Neural crest cell (in vitro differentiated cells): ENCODE results near the gene SLC1A7. TPM values are rescaled to one million over a fixed set of nuclear protein-coding genes. Genes with fewer than 3 reads are reported as not detected.

Experiments
- DNase-seq: peaks from one replicate; pipeline ENCODE4 v3.0.0; 2021; ENCODE audit warnings: low read depth, mixed read lengths, low spot score
- H3K27ac Mint-ChIP-seq: one replicate; pipeline ENCODE4 v1.8.0; 2021; ENCODE audit warnings: mild to moderate bottlenecking, mixed read lengths; ENCODE audit not compliant: unreplicated experiment
- H3K27me3 Mint-ChIP-seq: 2 replicates; pipeline ENCODE4 v1.8.0; 2021; ENCODE audit warnings: low read depth, mild to moderate bottlenecking, mixed read lengths
- H3K36me3 Mint-ChIP-seq: 2 replicates; pipeline ENCODE4 v1.8.0; 2021; ENCODE audit warnings: low read depth, mild to moderate bottlenecking, mixed read lengths
- H3K4me1 Mint-ChIP-seq: 2 replicates; pipeline ENCODE4 v1.8.0; 2021; ENCODE audit warnings: mixed read lengths
- H3K4me3 Mint-ChIP-seq: one replicate; pipeline ENCODE4 v1.8.0; 2021; ENCODE audit warnings: mild to moderate bottlenecking, mixed read lengths
- H3K9me3 Mint-ChIP-seq: 2 replicates; pipeline ENCODE4 v1.8.0; 2021; ENCODE audit warnings: mixed read lengths
- total RNA-seq: library from RNA; stranded (reverse); gene quantifications from 2 replicates; pipeline ENCODE4 v1.2.1, GENCODE V29; 2021
- TF ChIP-seq, protein P1 (sequence below): fragments of 200-600 bp; sonication (generic); conservative IDR thresholded peaks from 2 replicates; pipeline ENCODE4 v1.5.0; 2021; ENCODE audit warnings: antibody characterized with exemption, mild to moderate bottlenecking

SLC1A7 gene
- total RNA-seq, 1 donor from 2014 or later = not detected

DNA sequence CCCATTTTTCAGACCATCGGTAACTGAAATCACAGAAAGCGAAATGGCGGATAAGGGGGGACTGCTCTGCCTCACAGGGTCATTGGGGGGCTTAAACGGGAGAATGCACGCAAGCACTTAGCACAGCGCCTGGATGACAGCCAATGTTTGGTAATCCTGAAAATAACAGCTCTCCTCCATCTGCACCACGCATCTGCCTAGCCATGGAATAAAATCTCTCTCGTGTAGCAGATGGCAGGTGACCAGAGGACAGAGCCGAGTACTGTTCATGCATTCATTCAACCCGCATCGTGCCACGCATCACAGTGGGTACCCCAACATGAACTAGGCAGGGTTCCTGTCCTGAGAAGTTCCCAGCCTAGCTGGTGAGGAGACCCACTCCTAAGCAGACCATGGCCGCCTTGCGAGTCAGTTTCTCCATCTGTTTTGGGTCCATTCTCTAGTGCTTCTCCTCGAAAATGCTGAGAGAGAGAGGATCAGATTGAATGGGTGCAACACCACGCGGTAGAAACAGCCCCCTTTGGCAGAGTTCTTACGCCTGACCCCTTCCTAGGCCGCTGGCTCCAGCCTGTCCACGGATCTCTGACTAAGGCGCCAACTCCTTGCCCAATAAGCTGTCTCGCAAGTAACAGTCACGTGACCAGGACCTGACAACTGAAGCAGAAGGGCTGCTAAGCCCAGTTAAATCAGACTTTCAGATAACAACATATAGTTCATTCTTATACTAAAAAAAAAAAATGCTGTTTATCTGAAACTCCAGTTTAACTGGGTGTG lies 7.3 kb downstream of the SLC1A7 start:
- Mint-ChIP-seq H3K36me3 (peaks cover 3% of the 10 kb centered on the region), H3K4me3 (no peak overlapping the region), H3K4me1 (peaks cover under 1% of the 10 kb centered on the region), H3K27ac (no peak overlapping the region), H3K9me3 (peaks cover 6% of the 10 kb centered on the region), H3K27me3 (no peaks in the 10 kb centered on the region)
- TF ChIP-seq, protein P1, sequence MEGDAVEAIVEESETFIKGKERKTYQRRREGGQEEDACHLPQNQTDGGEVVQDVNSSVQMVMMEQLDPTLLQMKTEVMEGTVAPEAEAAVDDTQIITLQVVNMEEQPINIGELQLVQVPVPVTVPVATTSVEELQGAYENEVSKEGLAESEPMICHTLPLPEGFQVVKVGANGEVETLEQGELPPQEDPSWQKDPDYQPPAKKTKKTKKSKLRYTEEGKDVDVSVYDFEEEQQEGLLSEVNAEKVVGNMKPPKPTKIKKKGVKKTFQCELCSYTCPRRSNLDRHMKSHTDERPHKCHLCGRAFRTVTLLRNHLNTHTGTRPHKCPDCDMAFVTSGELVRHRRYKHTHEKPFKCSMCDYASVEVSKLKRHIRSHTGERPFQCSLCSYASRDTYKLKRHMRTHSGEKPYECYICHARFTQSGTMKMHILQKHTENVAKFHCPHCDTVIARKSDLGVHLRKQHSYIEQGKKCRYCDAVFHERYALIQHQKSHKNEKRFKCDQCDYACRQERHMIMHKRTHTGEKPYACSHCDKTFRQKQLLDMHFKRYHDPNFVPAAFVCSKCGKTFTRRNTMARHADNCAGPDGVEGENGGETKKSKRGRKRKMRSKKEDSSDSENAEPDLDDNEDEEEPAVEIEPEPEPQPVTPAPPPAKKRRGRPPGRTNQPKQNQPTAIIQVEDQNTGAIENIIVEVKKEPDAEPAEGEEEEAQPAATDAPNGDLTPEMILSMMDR = no peak
- no peak for DNase-seq

DNA sequence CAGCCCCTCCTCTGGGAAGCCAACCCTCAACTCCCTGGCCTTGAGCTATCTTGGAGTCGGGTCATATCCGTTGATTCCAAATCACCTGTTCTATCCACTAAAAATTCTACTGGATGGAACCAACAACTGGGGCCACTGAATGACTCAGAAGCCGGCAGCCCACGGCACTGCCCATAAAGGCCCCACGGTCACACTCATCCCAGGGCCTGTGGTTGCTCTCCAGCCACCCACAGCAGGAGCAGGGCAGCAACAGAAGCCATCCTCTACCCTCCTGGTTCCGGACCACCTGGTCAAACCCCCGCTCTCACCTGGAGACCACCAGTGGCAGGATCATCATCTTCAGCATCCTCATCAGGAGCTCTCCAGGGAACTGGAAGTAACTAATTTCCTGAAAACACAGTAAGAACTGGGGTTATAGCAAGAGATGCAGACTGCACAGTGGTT lies 8.4 kb downstream of the SLC1A7 start:
- Mint-ChIP-seq H3K4me1 (peaks cover 11% of the 10 kb centered on the region), H3K27me3 (no peaks in the 10 kb centered on the region), H3K27ac (no peak overlapping the region), H3K36me3 (peaks cover 3% of the 10 kb centered on the region), H3K9me3 (peaks cover 6% of the 10 kb centered on the region), H3K4me3 (no peak overlapping the region)
- TF ChIP-seq, protein P1 = no peak
- no peak for DNase-seq

DNA sequence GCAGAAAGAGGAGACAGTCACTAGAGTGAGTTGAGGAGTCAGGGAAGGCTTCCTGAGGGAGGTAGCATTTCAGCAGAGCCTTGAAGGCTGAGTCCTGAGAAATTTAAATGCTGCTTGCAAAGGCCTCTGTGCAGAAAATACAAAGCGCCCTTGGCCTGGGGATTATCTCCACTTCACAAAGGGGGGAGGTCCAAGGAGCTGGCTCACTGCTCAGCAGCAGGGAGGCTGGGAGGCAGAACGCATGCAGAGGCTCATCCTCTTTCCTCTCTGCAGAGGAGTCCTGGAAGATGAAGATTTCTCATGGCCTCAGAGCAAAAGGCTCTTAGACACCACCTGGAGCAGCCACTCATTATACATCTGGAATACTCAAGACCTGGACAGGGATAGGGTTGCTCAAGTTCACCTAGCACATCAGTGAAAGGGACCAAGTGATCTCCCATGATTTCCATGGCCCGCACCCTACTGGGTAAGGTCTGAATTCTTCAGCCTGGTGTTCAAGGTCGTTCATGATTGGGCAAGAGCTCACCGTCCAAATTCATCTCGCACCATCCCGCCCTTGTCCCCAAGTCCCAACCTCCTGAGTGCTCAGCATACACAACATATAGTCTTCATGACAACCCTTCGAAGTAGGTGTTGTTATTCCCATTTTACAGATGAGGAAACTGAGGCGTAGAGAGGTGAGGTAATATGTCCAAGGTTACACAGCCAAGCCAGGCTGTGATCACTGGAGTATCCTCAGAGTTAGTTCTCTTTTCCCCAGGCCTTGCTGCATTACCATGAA lies 9.0 kb downstream of the SLC1A7 start:
- DNase-seq = no peak
- peaks cover 6% of the 10 kb centered on the region for H3K9me3 Mint-ChIP-seq
- no peaks in the 10 kb centered on the region for H3K27me3 Mint-ChIP-seq
- no peak overlapping the region for H3K4me3 Mint-ChIP-seq
- H3K4me1 Mint-ChIP-seq = peaks cover 11% of the 10 kb centered on the region
- TF ChIP-seq, protein P1 = no peak
- H3K27ac Mint-ChIP-seq = peak overlapping the region; percentile 47
- H3K36me3 Mint-ChIP-seq = peaks cover 3% of the 10 kb centered on the region

DNA sequence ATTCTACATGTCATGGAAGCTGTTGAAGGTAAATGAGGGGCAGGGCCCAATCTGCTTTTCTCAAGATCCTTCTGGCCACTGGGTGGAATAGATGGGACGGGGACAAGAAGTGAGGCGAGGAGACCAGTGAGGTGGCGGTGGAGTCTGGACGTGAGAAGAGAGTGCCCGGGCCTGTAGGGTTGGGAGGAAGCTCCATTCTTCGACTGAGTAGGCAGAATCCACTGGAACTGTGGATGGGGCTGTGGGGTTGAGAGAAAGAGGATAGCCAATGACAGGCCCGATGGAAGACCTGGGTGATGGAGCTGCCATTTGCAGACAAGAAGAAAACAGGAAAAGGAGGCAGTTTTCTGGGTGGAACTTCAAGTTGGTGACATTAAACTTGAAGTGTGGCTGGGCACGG lies 10.3 kb downstream of the SLC1A7 start:
- H3K4me3 Mint-ChIP-seq = no peak overlapping the region
- no peaks in the 10 kb centered on the region for H3K9me3 Mint-ChIP-seq
- DNase-seq = no peak
- no peaks in the 10 kb centered on the region for H3K27me3 Mint-ChIP-seq
- H3K27ac Mint-ChIP-seq = no peak overlapping the region
- no peaks in the 10 kb centered on the region for H3K36me3 Mint-ChIP-seq
- TF ChIP-seq, protein P1 = no peak
- H3K4me1 Mint-ChIP-seq = peaks cover 18% of the 10 kb centered on the region

DNA sequence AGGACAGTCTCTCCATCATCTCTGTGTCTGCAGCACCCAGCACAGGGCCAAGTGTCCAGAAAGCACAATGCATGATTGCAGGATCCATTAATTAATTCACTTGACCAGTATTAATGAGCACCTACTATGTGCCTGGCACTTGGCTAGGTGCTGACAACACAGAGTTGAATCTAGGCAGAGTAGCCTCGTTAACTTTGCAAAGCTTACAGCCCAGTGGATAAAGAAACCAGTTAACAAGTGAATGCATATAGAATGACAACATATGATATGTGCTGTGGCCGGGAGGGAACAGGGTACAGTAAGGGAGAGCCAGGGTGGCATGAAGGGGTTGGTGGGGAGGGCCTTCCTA lies 10.9 kb downstream of the SLC1A7 start:
- DNase-seq = no peak
- Mint-ChIP-seq H3K4me3 (no peak overlapping the region), H3K36me3 (no peaks in the 10 kb centered on the region), H3K9me3 (no peaks in the 10 kb centered on the region), H3K4me1 (peaks cover 20% of the 10 kb centered on the region), H3K27ac (no peak overlapping the region), H3K27me3 (no peaks in the 10 kb centered on the region)
- TF ChIP-seq, protein P1 = no peak
